ENCODE measurements around the gene POLD3.

DNA sequence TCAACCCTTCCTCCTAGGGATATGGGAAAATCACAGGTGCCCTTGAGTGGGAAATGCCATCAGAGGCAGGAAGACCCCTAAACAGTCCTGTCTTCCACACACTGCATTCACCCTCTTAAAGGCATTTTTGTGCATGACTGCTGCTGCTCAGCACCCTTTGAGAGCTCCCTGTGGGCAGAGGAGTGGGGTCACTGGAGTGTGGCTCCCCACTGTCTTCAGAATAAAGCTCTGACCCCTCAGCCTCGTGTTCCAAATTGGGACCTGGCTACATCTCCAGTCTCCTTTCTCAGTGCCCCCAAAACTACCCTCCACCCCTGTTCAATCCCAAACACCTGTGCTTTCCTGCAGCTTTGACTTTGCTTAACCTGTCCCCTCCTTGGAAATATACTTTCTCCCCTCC is 92.3 kb downstream of the POLD3 start:
- TF ChIP-seq, protein P1, sequence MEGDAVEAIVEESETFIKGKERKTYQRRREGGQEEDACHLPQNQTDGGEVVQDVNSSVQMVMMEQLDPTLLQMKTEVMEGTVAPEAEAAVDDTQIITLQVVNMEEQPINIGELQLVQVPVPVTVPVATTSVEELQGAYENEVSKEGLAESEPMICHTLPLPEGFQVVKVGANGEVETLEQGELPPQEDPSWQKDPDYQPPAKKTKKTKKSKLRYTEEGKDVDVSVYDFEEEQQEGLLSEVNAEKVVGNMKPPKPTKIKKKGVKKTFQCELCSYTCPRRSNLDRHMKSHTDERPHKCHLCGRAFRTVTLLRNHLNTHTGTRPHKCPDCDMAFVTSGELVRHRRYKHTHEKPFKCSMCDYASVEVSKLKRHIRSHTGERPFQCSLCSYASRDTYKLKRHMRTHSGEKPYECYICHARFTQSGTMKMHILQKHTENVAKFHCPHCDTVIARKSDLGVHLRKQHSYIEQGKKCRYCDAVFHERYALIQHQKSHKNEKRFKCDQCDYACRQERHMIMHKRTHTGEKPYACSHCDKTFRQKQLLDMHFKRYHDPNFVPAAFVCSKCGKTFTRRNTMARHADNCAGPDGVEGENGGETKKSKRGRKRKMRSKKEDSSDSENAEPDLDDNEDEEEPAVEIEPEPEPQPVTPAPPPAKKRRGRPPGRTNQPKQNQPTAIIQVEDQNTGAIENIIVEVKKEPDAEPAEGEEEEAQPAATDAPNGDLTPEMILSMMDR (IDR thresholded peaks at IDR 0.05; ENCODE audit: poor library complexity, severe bottlenecking) = no peak
- TF ChIP-seq MXI1 (conservative IDR thresholded peaks at IDR 0.05; ENCODE audit: poor library complexity, severe bottlenecking) (no peak), SMC3 (conservative IDR thresholded peaks at IDR 0.05; ENCODE audit: poor library complexity) (no peak), EZH2 (IDR thresholded peaks at IDR 0.05; ENCODE audit: borderline replicate concordance, insufficient read depth, low read length, poor library complexity, severe bottlenecking) (no peak), EP300 (conservative IDR thresholded peaks at IDR 0.05; ENCODE audit: poor library complexity, severe bottlenecking) (no peak), RAD21 (conservative IDR thresholded peaks at IDR 0.05) (no peak)
